HepG2 (cell line): Measurements from ENCODE around the gene TTC6. TPM values are rescaled to one million over a fixed set of nuclear protein-coding genes. Genes with fewer than 3 reads are reported as not detected.
A peak's percentile ranks its signal among the peaks of the same experiment; 100 is the strongest.

Experiments
- ARNTL ChIP-seq: sonication (generic); formaldehyde crosslinking; IDR thresholded peaks from 2 replicates; pipeline ENCODE4 v1.4.0; 2020; ENCODE audit warnings: mild to moderate bottlenecking, missing genetic modification reagents
- DMAP1 ChIP-seq: IDR thresholded peaks from 2 replicates; pipeline ENCODE4 v1.6.1; 2016
- DNMT1 ChIP-seq: sonication (generic); formaldehyde crosslinking; IDR thresholded peaks from 2 replicates; pipeline ENCODE4 v1.5.1; 2020; ENCODE audit warnings: mild to moderate bottlenecking, missing genetic modification reagents
- HOXA5 ChIP-seq: sonication (generic); formaldehyde crosslinking; IDR thresholded peaks from 2 replicates; pipeline ENCODE4 v1.4.0; 2020; ENCODE audit warnings: missing genetic modification reagents
- KLF12 ChIP-seq: sonication (generic); formaldehyde crosslinking; IDR thresholded peaks from 2 replicates; pipeline ENCODE4 v1.4.0; 2020; ENCODE audit warnings: missing genetic modification reagents, borderline replicate concordance
- NCOA5 ChIP-seq: sonication (generic); formaldehyde crosslinking; IDR thresholded peaks from 2 replicates; pipeline ENCODE4 v1.4.0; 2020; ENCODE audit warnings: missing genetic modification reagents
- RFX1 ChIP-seq: fragments of 450-650 bp; IDR thresholded peaks from 2 replicates; pipeline ENCODE4 v1.6.1; 2017
- SRSF4 ChIP-seq: fragments of 200-400 bp; formaldehyde crosslinking; IDR thresholded peaks from one replicate; pipeline ENCODE4 v1.6.1; 2018; ENCODE audit warnings: mild to moderate bottlenecking, low read depth, low read length, moderate library complexity; ENCODE audit not compliant: poor library complexity, severe bottlenecking
- SSRP1 ChIP-seq: IDR thresholded peaks from 2 replicates; pipeline ENCODE4 v1.6.1; 2016; ENCODE audit warnings: control low read depth
- TFAP4 ChIP-seq: sonication (generic); IDR thresholded peaks from 2 replicates; pipeline ENCODE4 v1.6.1; 2016; ENCODE audit warnings: low read depth, borderline replicate concordance
- USF2 ChIP-seq, 2 experiments: sonication (generic) in 1 of 2; formaldehyde crosslinking in 1 of 2; IDR thresholded peaks; 2 replicates each; pipeline versions ENCODE4 v1.5.1 to v1.6.1; 2011 to 2020; ENCODE audit warnings: borderline replicate concordance in 1 of 2, low read depth in 1 of 2, low read length in 1 of 2, mild to moderate bottlenecking in 1 of 2, missing genetic modification reagents in 1 of 2, moderate library complexity in 1 of 2
- ZBTB3 ChIP-seq: sonication (generic); formaldehyde crosslinking; IDR thresholded peaks from 2 replicates; pipeline ENCODE4 v1.4.0; 2020; ENCODE audit warnings: low read depth, mild to moderate bottlenecking, moderate library complexity, missing genetic modification reagents, borderline replicate concordance
- ZNF264 ChIP-seq: sonication (generic); formaldehyde crosslinking; IDR thresholded peaks from 2 replicates; pipeline ENCODE4 v1.4.0; 2020; ENCODE audit warnings: missing genetic modification reagents
- ZNF556 ChIP-seq: sonication (generic); formaldehyde crosslinking; IDR thresholded peaks from 2 replicates; pipeline ENCODE4 v1.4.0; 2020; ENCODE audit warnings: mild to moderate bottlenecking, missing genetic modification reagents, borderline replicate concordance
- ZNF629 ChIP-seq: sonication (generic); formaldehyde crosslinking; conservative IDR thresholded peaks from 2 replicates; pipeline ENCODE4 v1.5.0; 2020; ENCODE audit warnings: missing genetic modification reagents
- ZNF710 ChIP-seq: sonication (generic); formaldehyde crosslinking; IDR thresholded peaks from 2 replicates; pipeline ENCODE4 v1.5.0; 2020; ENCODE audit warnings: mild to moderate bottlenecking, missing genetic modification reagents, borderline replicate concordance
- ZNF749 ChIP-seq: sonication (generic); formaldehyde crosslinking; IDR thresholded peaks from 2 replicates; pipeline ENCODE4 v1.8.0; 2022; ENCODE audit warnings: mild to moderate bottlenecking, missing genetic modification reagents, moderate library complexity, borderline replicate concordance
- polyA plus RNA-seq, 8 experiments: library from polyadenylated mRNA; depleted of rRNA in 3 of 8; stranded (reverse) in 7 of 8; unstranded in 1 of 8; fragments of >200 nt; fragmentation: Illumina TruSeq in 4 of 8; extraction: Trizol in 4 of 8; gene quantifications; 2 replicates each; pipeline versions ENCODE4 v1.2.1 to v1.2.3, GENCODE V29; 2011 to 2016; ENCODE audit warnings: low read depth in 4 of 8, missing spikeins in 1 of 8, mixed read lengths in 1 of 8; ENCODE audit not compliant: insufficient read depth in 1 of 8
- total RNA-seq, 5 experiments: library from RNA; depleted of rRNA; stranded (reverse); fragments of >200 nt; fragmentation: Illumina TruSeq; extraction: Trizol; gene quantifications; 2 replicates each; pipeline ENCODE4 v1.2.3, GENCODE V29; 2016; ENCODE audit warnings: low read depth in 1 of 5
- TF ChIP-seq, protein P1 (sequence below): IDR thresholded peaks from 2 replicates; pipeline ENCODE4 v1.6.1; 2012; ENCODE audit warnings: low read length, improper control_type of control experiment

Gene TTC6
- total and polyA plus RNA-seq, 2 of the 13 experiments (the other 11 are each of a cell fraction or from before 2014, with no cell fraction given): 9.3 to 27.4 TPM

DNA sequence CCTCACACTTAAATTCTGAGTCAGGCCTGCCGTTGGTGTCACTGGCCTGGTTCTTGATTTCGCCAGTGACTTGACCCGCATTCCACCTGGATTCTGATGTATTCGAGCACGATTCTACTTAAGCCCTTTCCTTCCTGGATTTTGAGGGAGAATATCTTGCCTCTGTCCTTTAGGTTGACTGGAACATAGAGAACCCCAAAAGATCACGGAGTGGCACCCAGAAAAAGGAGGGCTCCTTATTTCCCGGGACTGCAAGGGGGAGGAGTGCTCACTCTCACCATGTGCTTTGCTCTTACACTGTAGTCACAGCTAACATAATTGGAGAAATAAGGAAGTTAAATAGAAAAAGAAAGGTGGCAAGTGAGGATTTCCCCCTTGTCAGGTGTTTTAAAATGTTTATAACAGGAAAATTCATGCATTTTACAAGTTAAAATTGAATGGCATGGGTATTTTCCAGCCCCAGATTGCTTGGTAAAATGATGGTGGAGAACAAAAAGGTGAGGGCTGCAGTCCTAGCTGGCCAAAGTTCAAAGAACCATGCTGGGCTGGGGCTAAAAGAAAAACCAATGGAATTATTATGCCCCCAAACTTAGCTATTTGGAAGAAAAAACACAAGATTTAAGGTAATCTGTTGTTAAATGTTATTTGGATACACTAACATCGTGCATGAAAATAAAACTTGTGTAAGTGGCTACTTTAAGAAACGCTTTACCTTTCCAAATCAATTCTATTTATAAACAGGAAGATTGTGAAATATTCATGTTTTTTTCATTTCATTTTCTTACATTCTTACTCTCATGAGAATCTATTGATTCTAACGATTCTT is 9.2 kb upstream of the TTC6 start (continued):
- TF ChIP-seq KLF12 (peak; percentile 66; the same call in 1 of the 2 replicates), ZNF264 (peak; percentile 84), ARNTL (CRISPR knock-in tag) (no peak), DMAP1 (CRISPR knock-in tag) (peak; percentile 85; the same call in 1 of the 2 replicates), SRSF4 (no peak), HOXA5 (no peak), DNMT1 (CRISPR knock-in tag) (no peak), NCOA5 (CRISPR knock-in tag) (no peak), TFAP4 (no peak), USF2 (IDR thresholded peaks at IDR 0.05; ENCODE audit: low read depth, low read length) (no peak), USF2 (CRISPR knock-in tag; IDR thresholded peaks at IDR 0.05; ENCODE audit: borderline replicate concordance) (0 out of 2 replicates have a peak, but pooled peaks have one; percentile 27), ZNF629 (CRISPR knock-in tag) (0 out of 2 replicates have a peak, but pooled peaks have one; percentile 29), ZNF556 (CRISPR knock-in tag) (no peak; the same call in 1 of the 2 replicates), ZBTB3 (CRISPR knock-in tag) (no peak), RFX1 (no peak), SSRP1 (no peak), ZNF710 (CRISPR knock-in tag) (no peak), ZNF749 (CRISPR knock-in tag) (no peak)
- TF ChIP-seq, protein P1, sequence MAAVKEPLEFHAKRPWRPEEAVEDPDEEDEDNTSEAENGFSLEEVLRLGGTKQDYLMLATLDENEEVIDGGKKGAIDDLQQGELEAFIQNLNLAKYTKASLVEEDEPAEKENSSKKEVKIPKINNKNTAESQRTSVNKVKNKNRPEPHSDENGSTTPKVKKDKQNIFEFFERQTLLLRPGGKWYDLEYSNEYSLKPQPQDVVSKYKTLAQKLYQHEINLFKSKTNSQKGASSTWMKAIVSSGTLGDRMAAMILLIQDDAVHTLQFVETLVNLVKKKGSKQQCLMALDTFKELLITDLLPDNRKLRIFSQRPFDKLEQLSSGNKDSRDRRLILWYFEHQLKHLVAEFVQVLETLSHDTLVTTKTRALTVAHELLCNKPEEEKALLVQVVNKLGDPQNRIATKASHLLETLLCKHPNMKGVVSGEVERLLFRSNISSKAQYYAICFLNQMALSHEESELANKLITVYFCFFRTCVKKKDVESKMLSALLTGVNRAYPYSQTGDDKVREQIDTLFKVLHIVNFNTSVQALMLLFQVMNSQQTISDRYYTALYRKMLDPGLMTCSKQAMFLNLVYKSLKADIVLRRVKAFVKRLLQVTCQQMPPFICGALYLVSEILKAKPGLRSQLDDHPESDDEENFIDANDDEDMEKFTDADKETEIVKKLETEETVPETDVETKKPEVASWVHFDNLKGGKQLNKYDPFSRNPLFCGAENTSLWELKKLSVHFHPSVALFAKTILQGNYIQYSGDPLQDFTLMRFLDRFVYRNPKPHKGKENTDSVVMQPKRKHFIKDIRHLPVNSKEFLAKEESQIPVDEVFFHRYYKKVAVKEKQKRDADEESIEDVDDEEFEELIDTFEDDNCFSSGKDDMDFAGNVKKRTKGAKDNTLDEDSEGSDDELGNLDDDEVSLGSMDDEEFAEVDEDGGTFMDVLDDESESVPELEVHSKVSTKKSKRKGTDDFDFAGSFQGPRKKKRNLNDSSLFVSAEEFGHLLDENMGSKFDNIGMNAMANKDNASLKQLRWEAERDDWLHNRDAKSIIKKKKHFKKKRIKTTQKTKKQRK: no peak
